CD4-positive, alpha-beta T cell treated with Interleukin-1 beta for 1 hour (primary cell): ENCODE results near the gene BAZ1B.
"Not testable (repeated sequence)": the region's sequence is repeated elsewhere in the genome, so short reads cannot be mapped to it uniquely, and the experiment has no call there.

Experiments
- DNase-seq, 2 donors: peaks; one replicate each; pipeline ENCODE4 v3.0.0-alpha.2; 2020 to 2022

Gene BAZ1B

GRCh38 chr7:73443548-73444255, 78.4 kb downstream of the BAZ1B start:
- no peak for DNase-seq

- no peak for DNase-seq
Measured at GRCh38 chr7:73442903-73443500, 79.1 kb downstream of the BAZ1B start.

- DNase-seq = no peak
Measured at GRCh38 chr7:73442222-73442902, 79.7 kb downstream of the BAZ1B start.

GRCh38 chr7:73439410-73439704, 82.7 kb downstream of the BAZ1B start:
- DNase-seq = no peak

- DNase-seq = no peak
Measured at GRCh38 chr7:73438547-73439409, 83.3 kb downstream of the BAZ1B start.

- DNase-seq = no peak
Measured at GRCh38 chr7:73437621-73438416, 84.3 kb downstream of the BAZ1B start.

GRCh38 chr7:73437091-73437490, 85.0 kb downstream of the BAZ1B start:
- no peak for DNase-seq

GRCh38 chr7:73436031-73436929, 85.8 kb downstream of the BAZ1B start:
- no peak for DNase-seq

- no peak for DNase-seq
Measured at GRCh38 chr7:73435471-73436009, 86.6 kb downstream of the BAZ1B start.

- DNase-seq = no peak
Measured at GRCh38 chr7:73434701-73435069, 87.4 kb downstream of the BAZ1B start.

GRCh38 chr7:73433924-73434700, 88.0 kb downstream of the BAZ1B start:
- peak; percentile 6 to 17 for DNase-seq

GRCh38 chr7:73432676-73433075, 89.4 kb downstream of the BAZ1B start:
- DNase-seq = no peak

GRCh38 chr7:73431041-73431835, 90.9 kb downstream of the BAZ1B start:
- DNase-seq = no peak

- DNase-seq = not testable (repeated sequence)
Measured at GRCh38 chr7:73430540-73430939, 91.6 kb downstream of the BAZ1B start.

- DNase-seq = no peak
Measured at GRCh38 chr7:73429622-73430505, 92.2 kb downstream of the BAZ1B start.

GRCh38 chr7:73429215-73429614, 92.9 kb downstream of the BAZ1B start:
- DNase-seq = no peak

GRCh38 chr7:73427902-73428787, 93.9 kb downstream of the BAZ1B start:
- DNase-seq = no peak
